Keratinocyte (primary cell): ENCODE results near the gene SNX14.

Experiments used
- CTCF ChIP-seq, 3 experiments: IDR thresholded peaks in 1 of 3; conservative IDR thresholded peaks in 1 of 3; optimal IDR thresholded peaks in 1 of 3; 2 replicates in 2 of 3; 3 replicates in 1 of 3; pipeline versions ENCODE3 to v1.5.1; 2011; ENCODE audit warnings: low read length in 3 of 3, mild to moderate bottlenecking in 3 of 3, moderate library complexity in 2 of 3, control low read depth in 1 of 3, inconsistent platforms in 1 of 3; ENCODE audit not compliant: insufficient read depth in 2 of 3; ENCODE audit errors: extremely low read depth in 1 of 3
- EZH2 ChIP-seq: IDR thresholded peaks from one replicate; pipeline ENCODE4 v1.6.1; 2012; ENCODE audit warnings: inconsistent platforms, mild to moderate bottlenecking, low read length, moderate library complexity

GRCh38 chr6:85484948-85485347, 108.7 kb downstream of the SNX14 start:
- TF ChIP-seq CTCF (optimal IDR thresholded peaks at IDR 0.05 in 1 of 3, IDR thresholded peaks at IDR 0.05 in 1 of 3, conservative IDR thresholded peaks at IDR 0.05 in 1 of 3; ENCODE audit: extremely low read depth in 1 of 3, insufficient read depth in 2 of 3, low read length in 3 of 3) (no peak), EZH2 (no peak)
